HG02852 (cell line): ENCODE measurements around the gene ACTBL2.

Experiments
- ATAC-seq: cut with Tn5 transposase; IDR thresholded peaks from one replicate; pipeline ENCODE4 v1.9.1; 2021; ENCODE audit warnings: mild to moderate bottlenecking, moderate library complexity; ENCODE audit not compliant: unreplicated experiment

Gene ACTBL2

GRCh38 chr5:57450991-57451876, 31.4 kb downstream of the ACTBL2 start:
- no peak for ATAC-seq

DNA sequence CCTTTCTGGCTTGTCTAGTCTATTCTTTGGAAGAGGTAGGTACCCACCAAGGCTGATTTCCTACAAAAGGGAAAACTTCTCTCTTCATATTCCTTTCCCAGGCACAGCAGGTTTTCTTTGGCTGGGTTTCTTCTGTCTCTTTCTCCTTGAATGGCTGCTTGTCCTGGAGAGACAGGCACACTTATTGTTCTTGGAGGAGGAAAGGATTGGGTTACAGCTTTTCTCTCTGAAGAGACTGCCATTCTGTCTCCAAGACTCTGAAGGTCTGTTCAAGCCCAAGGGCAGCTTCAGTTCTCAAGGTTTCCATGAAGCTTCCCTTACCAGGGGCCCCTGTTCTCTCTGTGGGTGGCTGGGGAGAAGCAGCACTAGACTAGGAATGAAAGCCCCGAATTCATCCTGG, 33.9 kb downstream of the ACTBL2 start:
- no peak for ATAC-seq

- ATAC-seq, result no peak
Observed at GRCh38 chr5:57448287-57448686, 34.3 kb downstream of the ACTBL2 start.

DNA sequence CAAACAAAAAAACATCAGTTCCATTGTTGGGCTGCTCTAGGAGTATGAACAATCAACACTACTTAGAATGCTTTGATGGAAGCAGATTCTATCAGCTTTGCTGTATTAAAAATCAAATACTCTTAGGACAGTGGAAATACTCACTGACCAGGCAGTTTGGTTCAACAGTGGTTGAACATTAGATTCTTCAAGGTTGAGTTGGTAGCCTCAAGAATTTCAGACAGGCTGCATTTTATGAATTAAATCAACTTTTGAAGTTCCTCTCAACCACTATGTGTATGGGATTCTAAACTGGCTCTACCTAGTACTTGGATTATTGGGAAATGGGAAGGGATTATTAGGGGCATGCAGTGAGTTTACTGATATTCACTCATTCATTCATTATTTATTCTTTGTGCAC, 35.0 kb downstream of the ACTBL2 start:
- no peak for ATAC-seq

- ATAC-seq, result no peak
Observed at GRCh38 chr5:57446966-57447365, 35.6 kb downstream of the ACTBL2 start.

GRCh38 chr5:57445705-57446037, 36.9 kb downstream of the ACTBL2 start:
- no peak for ATAC-seq

GRCh38 chr5:57445006-57445704, 37.5 kb downstream of the ACTBL2 start:
- ATAC-seq, result no peak

GRCh38 chr5:57442080-57442839, 40.4 kb downstream of the ACTBL2 start:
- peak; percentile 57 for ATAC-seq

- ATAC-seq, result no peak
Observed at GRCh38 chr5:57441557-57441956, 41.1 kb downstream of the ACTBL2 start.

GRCh38 chr5:57439601-57440000, 43.0 kb downstream of the ACTBL2 start:
- no peak for ATAC-seq

DNA sequence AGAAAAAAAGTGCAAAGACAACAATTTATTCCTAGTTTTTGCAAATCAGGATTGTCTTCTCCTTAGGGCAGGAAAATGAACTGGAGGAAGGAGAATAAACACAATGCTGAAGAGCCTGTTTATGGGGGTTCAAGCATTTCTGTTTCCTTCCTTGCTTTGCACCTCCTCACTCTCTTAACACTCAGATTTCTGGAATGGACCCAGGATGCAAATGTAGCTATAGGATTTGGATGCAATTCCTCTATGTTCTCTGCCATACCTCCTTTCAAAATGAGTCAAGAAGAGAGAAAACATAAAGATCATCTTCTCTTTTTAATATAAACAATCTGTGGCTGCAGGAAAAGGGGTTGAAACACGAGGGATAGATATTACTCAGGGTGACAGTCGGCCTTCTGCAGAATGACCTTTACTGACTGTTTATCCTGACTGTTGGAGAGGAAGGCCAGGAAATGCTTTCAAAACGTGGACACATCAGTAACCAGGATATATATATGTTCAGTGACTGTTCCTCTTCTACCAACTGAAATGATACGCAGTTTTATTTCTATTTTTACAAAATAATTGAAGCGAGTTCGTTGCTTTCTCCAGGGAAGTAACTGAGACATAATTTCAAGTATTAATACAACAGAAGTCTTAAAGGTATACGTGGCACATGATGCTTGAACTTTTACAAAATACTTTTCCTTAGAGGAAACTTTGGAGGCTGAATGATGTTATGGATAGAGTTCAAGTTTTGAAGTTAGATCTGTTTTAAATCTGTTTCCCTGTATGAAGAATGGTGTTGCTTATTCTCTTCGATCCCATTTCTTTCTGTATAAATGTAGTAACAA, 44.4 kb downstream of the ACTBL2 start:
- no peak for ATAC-seq

- no peak for ATAC-seq
Observed at GRCh38 chr5:57436586-57436985, 46.0 kb downstream of the ACTBL2 start.

- no peak for ATAC-seq
Observed at GRCh38 chr5:57435701-57436134, 46.9 kb downstream of the ACTBL2 start.

GRCh38 chr5:57434683-57435082, 47.9 kb downstream of the ACTBL2 start:
- ATAC-seq, result no peak

DNA sequence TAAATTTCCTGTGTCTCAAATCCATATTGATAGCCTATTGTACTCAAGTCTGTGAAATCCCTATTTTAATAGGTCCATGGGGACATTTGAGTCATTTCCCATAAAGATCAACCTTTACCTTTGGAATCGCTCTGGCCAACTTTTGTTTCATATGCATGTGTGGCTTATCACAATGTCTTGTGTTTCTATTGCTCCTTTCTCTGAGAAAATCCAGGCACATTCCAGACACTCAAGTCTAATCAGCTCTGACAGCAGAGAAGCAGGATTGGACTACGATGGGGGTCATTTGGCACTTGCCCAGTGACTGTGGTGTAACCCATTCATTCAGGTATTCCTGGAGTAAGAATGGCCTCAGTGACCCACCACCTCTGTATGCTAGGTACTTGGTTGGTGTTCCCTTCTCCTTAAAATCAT, 48.4 kb downstream of the ACTBL2 start:
- ATAC-seq, result no peak

GRCh38 chr5:57432876-57433275, 49.7 kb downstream of the ACTBL2 start:
- no peak for ATAC-seq

DNA sequence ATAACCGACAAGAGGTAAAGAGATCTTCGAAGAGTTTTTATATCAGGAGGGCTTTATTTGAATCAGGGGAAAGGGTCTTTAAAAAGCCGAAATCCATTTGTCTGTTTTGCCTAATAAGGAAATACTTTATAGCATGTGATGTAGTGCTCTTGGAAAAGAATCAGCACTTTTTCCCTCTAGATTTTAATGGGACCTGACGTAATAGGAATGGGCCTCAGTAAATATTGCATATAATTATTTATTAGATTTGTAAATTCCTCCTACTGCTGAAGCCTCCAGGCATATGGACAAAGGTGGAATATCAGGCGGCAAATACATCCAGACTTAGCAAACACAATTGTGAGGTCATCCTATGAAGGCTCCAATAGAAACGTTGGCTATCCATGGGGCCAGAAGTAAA, 50.9 kb downstream of the ACTBL2 start:
- ATAC-seq, result no peak
